ENCODE results near the gene CCDC24. TPM values are rescaled to one million over a fixed set of nuclear protein-coding genes. Genes with fewer than 3 reads are reported as not detected.

The CCDC24 gene
- polyA plus RNA-seq, 3 donors: 1.1 to 3.0 (median 1.9) TPM

DNA sequence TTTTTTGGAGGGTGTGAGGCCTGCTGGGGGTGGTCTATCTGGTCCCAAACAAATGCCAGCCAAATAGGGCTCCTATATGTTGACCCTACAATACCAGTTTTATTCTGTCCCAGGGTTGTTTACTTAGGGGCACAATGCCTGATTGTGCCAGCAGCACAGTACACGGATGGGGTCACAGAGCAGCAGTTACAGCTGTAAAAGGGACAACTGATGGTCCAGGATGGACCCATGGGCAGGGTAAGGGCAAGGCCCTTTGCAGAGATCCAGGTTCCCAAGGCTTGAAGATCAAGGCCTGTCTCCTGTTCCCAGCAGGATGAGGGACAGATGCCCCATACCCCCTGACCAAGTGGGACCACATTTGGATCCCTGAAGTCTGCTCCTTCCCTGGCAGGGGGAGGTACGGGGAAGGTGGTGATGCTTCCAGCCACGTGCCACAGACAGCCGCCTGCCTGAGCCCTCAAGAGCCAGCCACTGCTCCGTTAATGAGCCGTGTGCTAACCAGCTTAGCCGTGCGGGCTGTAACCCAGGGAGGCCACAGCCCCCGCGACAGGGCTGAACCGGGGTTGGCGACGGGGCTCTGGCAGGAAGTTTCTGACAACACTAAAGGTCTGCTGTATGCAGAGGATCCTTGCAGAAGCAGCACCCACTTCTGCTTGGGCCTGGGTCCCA, 21.7 kb downstream of the CCDC24 start:
- intact Hi-C loops (cut with micrococcal nuclease): no loop called here
- H3K27ac ChIP-seq (ENCODE audit: low read depth in 1 of 2, low read length in 2 of 2): no peak overlapping the region
- no peaks in the 10 kb centered on the region for H3K4me1 ChIP-seq (ENCODE audit: control insufficient read depth in 1 of 2, insufficient read depth in 2 of 2, low read length in 2 of 2)
- no peak overlapping the region for H3K4me2 ChIP-seq (replicated peaks; ENCODE audit: extremely low read depth, low read length, poor library complexity, severe bottlenecking)
- 9% methylated on average over 13 of the region's 13 CpGs for WGBS (ENCODE audit: insufficient coverage)
- peak overlapping the region; percentile 29 for H2AFZ ChIP-seq (ENCODE audit: insufficient read depth, low read depth, low read length, poor library complexity, severe bottlenecking)
- TF ChIP-seq, protein P1, sequence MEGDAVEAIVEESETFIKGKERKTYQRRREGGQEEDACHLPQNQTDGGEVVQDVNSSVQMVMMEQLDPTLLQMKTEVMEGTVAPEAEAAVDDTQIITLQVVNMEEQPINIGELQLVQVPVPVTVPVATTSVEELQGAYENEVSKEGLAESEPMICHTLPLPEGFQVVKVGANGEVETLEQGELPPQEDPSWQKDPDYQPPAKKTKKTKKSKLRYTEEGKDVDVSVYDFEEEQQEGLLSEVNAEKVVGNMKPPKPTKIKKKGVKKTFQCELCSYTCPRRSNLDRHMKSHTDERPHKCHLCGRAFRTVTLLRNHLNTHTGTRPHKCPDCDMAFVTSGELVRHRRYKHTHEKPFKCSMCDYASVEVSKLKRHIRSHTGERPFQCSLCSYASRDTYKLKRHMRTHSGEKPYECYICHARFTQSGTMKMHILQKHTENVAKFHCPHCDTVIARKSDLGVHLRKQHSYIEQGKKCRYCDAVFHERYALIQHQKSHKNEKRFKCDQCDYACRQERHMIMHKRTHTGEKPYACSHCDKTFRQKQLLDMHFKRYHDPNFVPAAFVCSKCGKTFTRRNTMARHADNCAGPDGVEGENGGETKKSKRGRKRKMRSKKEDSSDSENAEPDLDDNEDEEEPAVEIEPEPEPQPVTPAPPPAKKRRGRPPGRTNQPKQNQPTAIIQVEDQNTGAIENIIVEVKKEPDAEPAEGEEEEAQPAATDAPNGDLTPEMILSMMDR (IDR thresholded peaks at IDR 0.05): no peak
- Mint-ChIP-seq H3K36me3 (no peaks in the 10 kb centered on the region), H3K4me3 (no peak overlapping the region), H3K4me1 (peaks cover 4% of the 10 kb centered on the region), H3K9me3 (no peaks in the 10 kb centered on the region), H3K27me3 (ENCODE audit: low read depth in 3 of 3) (peaks cover 1 to 11% (median 4%) of the 10 kb centered on the region in 3 donors), H3K27ac (no peak overlapping the region)
- H3K9ac ChIP-seq (ENCODE audit: insufficient read depth, low read length, poor library complexity, severe bottlenecking): no peak overlapping the region
- DNase-seq: no peak
- no peaks in the 10 kb centered on the region for H3K27me3 ChIP-seq (ENCODE audit: control insufficient read depth in 2 of 2, insufficient read depth in 2 of 2, low read length in 2 of 2)
- H3K79me2 ChIP-seq (ENCODE audit: insufficient read depth, low read length): no peaks in the 10 kb centered on the region
- H3K4me3 ChIP-seq (replicated peaks in 1 of 3; ENCODE audit: low read depth in 2 of 3, low read length in 3 of 3): no peak overlapping the region
- no peaks in the 10 kb centered on the region for H4K20me1 ChIP-seq (ENCODE audit: insufficient read depth, low read length)
- H3K9me3 ChIP-seq (replicated peaks in 1 of 2; ENCODE audit: control insufficient read depth in 1 of 2, insufficient read depth in 1 of 2, low read length in 2 of 2): no peaks in the 10 kb centered on the region
- H3K36me3 ChIP-seq (replicated peaks in 1 of 2; ENCODE audit: control insufficient read depth in 1 of 2, insufficient read depth in 2 of 2, low read length in 2 of 2): no peaks in the 10 kb centered on the region

DNA sequence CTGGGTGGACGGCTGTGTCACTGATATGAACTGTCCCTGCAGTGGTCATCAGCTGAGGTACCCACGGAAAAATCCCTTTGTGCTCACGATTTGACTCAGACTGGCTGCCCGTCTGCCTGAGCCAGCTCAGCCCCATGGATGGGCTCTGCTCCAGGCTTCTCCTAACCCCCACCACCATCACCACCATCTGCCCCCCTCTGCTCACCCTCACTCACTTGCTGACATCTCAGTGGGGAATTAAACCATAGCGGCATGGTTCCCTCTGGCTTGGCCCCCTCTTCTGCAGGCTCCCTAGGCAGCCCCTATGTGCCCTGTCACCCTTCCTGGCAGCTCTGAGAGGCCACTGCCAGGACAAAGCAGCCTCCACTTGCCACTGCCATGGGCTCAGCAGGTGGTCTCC, 22.6 kb downstream of the CCDC24 start:
- H3K9ac ChIP-seq (ENCODE audit: insufficient read depth, low read length, poor library complexity, severe bottlenecking): no peak overlapping the region
- H3K4me3 Mint-ChIP-seq: no peak overlapping the region

More for the DNA sequence above, 22.6 kb downstream of the CCDC24 start:
- Histone ChIP-seq H3K27ac (ENCODE audit: low read depth in 1 of 2, low read length in 2 of 2) (no peak overlapping the region), H3K4me2 (replicated peaks; ENCODE audit: extremely low read depth, low read length, poor library complexity, severe bottlenecking) (no peak overlapping the region), H3K27me3 (ENCODE audit: control insufficient read depth in 2 of 2, insufficient read depth in 2 of 2, low read length in 2 of 2) (no peaks in the 10 kb centered on the region), H4K20me1 (ENCODE audit: insufficient read depth, low read length) (no peaks in the 10 kb centered on the region), H3K36me3 (replicated peaks in 1 of 2; ENCODE audit: control insufficient read depth in 1 of 2, insufficient read depth in 2 of 2, low read length in 2 of 2) (no peaks in the 10 kb centered on the region), H3K4me1 (ENCODE audit: control insufficient read depth in 1 of 2, insufficient read depth in 2 of 2, low read length in 2 of 2) (no peaks in the 10 kb centered on the region), H3K79me2 (ENCODE audit: insufficient read depth, low read length) (no peaks in the 10 kb centered on the region), H3K9me3 (replicated peaks in 1 of 2; ENCODE audit: control insufficient read depth in 1 of 2, insufficient read depth in 1 of 2, low read length in 2 of 2) (no peaks in the 10 kb centered on the region), H2AFZ (ENCODE audit: insufficient read depth, low read depth, low read length, poor library complexity, severe bottlenecking) (no peak overlapping the region), H3K4me3 (replicated peaks in 1 of 3; ENCODE audit: low read depth in 2 of 3, low read length in 3 of 3) (no peak overlapping the region)
- H3K27ac Mint-ChIP-seq: no peak overlapping the region
- no peaks in the 10 kb centered on the region for H3K9me3 Mint-ChIP-seq
- DNase-seq: no peak
- H3K27me3 Mint-ChIP-seq (ENCODE audit: low read depth in 3 of 3): peaks cover 1 to 11% (median 4%) of the 10 kb centered on the region in 3 donors
- WGBS (ENCODE audit: insufficient coverage): 79% methylated on average over 5 of the region's 5 CpGs
- TF ChIP-seq, protein P1 (IDR thresholded peaks at IDR 0.05): no peak
- H3K4me1 Mint-ChIP-seq: peaks cover 4% of the 10 kb centered on the region
- intact Hi-C loops (cut with micrococcal nuclease): no loop called here
- H3K36me3 Mint-ChIP-seq: no peaks in the 10 kb centered on the region

All from CD14-positive monocyte (primary cell).